GM21576 (cell line): ENCODE data around the gene MYO16.

Experiments used
- ATAC-seq: cut with Tn5 transposase; IDR thresholded peaks from one replicate; pipeline ENCODE4 v1.9.1; 2021; ENCODE audit warnings: mild to moderate bottlenecking, moderate library complexity; ENCODE audit not compliant: unreplicated experiment

Gene MYO16

GRCh38 chr13:108629181-108629752 lies at the start of gene MYO16:
MYO16 (plus strand) TSS chr13:108629611; CDS start chr13:108629845, 234 bp downstream.
- ATAC-seq: no peak

- ATAC-seq: no peak
Measured at GRCh38 chr13:108586826-108587225, 42.6 kb upstream of the MYO16 start.

- no peak for ATAC-seq
Measured at GRCh38 chr13:108588516-108588915, 40.9 kb upstream of the MYO16 start.

- no peak for ATAC-seq
Measured at GRCh38 chr13:108594153-108594552, 35.3 kb upstream of the MYO16 start.

- ATAC-seq: no peak
Measured at GRCh38 chr13:108595436-108596274, 33.8 kb upstream of the MYO16 start.

GRCh38 chr13:108597943-108598342 lies 31.5 kb upstream of the MYO16 start:
- ATAC-seq: no peak

- no peak for ATAC-seq
Measured at GRCh38 chr13:108606424-108606823, 23.0 kb upstream of the MYO16 start.

- no peak for ATAC-seq
Measured at GRCh38 chr13:108609353-108609752, 20.1 kb upstream of the MYO16 start.

- no peak for ATAC-seq
Measured at GRCh38 chr13:108610507-108610906, 18.9 kb upstream of the MYO16 start.

GRCh38 chr13:108615241-108615640 lies 14.2 kb upstream of the MYO16 start:
- ATAC-seq: no peak

- ATAC-seq: no peak
Measured at GRCh38 chr13:108618233-108618632, 11.2 kb upstream of the MYO16 start.

GRCh38 chr13:108621462-108621861 lies 7.9 kb upstream of the MYO16 start:
- ATAC-seq: no peak

GRCh38 chr13:108624108-108624507 lies 5.3 kb upstream of the MYO16 start:
- no peak for ATAC-seq

- ATAC-seq: no peak
Measured at GRCh38 chr13:108624979-108625378, 4.4 kb upstream of the MYO16 start.

- no peak for ATAC-seq
Measured at GRCh38 chr13:108629988-108630387, 577 bp downstream of the MYO16 start.

GRCh38 chr13:108632649-108633167 lies 3.3 kb downstream of the MYO16 start:
- ATAC-seq: no peak

- ATAC-seq: no peak
Measured at GRCh38 chr13:108638901-108639300, 9.5 kb downstream of the MYO16 start.

GRCh38 chr13:108643646-108644353 lies 14.4 kb downstream of the MYO16 start:
- ATAC-seq: no peak

GRCh38 chr13:108645376-108645775 lies 16.0 kb downstream of the MYO16 start:
- no peak for ATAC-seq

GRCh38 chr13:108650271-108650670 lies 20.9 kb downstream of the MYO16 start:
- ATAC-seq: no peak

- no peak for ATAC-seq
Measured at GRCh38 chr13:108656742-108657141, 27.3 kb downstream of the MYO16 start.

- no peak for ATAC-seq
Measured at GRCh38 chr13:108657519-108657918, 28.1 kb downstream of the MYO16 start.
